HG03469 (cell line): ENCODE data around the gene KCNK2.
"Not testable (repeated sequence)": the region's sequence is repeated elsewhere in the genome, so short reads cannot be mapped to it uniquely, and the experiment has no call there.

ENCODE experiments used
- ATAC-seq: cut with Tn5 transposase; IDR thresholded peaks from one replicate; pipeline ENCODE4 v1.9.1; 2021; ENCODE audit warnings: mild to moderate bottlenecking, moderate library complexity, moderate number of reproducible peaks; ENCODE audit not compliant: unreplicated experiment

The KCNK2 gene

GRCh38 chr1:215147024-215147423 lies 64.5 kb downstream of the KCNK2 start:
- no peak for ATAC-seq

GRCh38 chr1:215151841-215152549 lies 69.5 kb downstream of the KCNK2 start:
- ATAC-seq = no peak

GRCh38 chr1:215156232-215156631 lies 73.7 kb downstream of the KCNK2 start:
- ATAC-seq = no peak

GRCh38 chr1:215160351-215160750 lies 77.8 kb downstream of the KCNK2 start:
- ATAC-seq = no peak

GRCh38 chr1:215163144-215163543 lies 80.6 kb downstream of the KCNK2 start:
- not testable (repeated sequence) for ATAC-seq

GRCh38 chr1:215166886-215167285 lies 84.3 kb downstream of the KCNK2 start:
- no peak for ATAC-seq

- ATAC-seq = no peak
Observed at GRCh38 chr1:215181518-215181917, 99.0 kb downstream of the KCNK2 start.

GRCh38 chr1:215185067-215185620 lies 102.6 kb downstream of the KCNK2 start:
- ATAC-seq = no peak

- no peak for ATAC-seq
Observed at GRCh38 chr1:215188302-215188950, 105.9 kb downstream of the KCNK2 start.

GRCh38 chr1:215192306-215192705 lies 109.8 kb downstream of the KCNK2 start:
- ATAC-seq = no peak

GRCh38 chr1:215198021-215198420 lies 115.5 kb downstream of the KCNK2 start:
- ATAC-seq = no peak

GRCh38 chr1:215200121-215200520 lies 117.6 kb downstream of the KCNK2 start:
- no peak for ATAC-seq

GRCh38 chr1:215201283-215201682 lies 118.7 kb downstream of the KCNK2 start:
- ATAC-seq = no peak

GRCh38 chr1:215202868-215203267 lies 120.3 kb downstream of the KCNK2 start:
- no peak for ATAC-seq

- ATAC-seq = no peak
Observed at GRCh38 chr1:215210167-215210566, 127.6 kb downstream of the KCNK2 start.

GRCh38 chr1:215215846-215216245 lies 133.3 kb downstream of the KCNK2 start:
- ATAC-seq = no peak

GRCh38 chr1:215219372-215219771 lies 136.8 kb downstream of the KCNK2 start:
- no peak for ATAC-seq

GRCh38 chr1:215220346-215220745 lies 137.8 kb downstream of the KCNK2 start:
- ATAC-seq = no peak

GRCh38 chr1:215226757-215227156 lies 144.2 kb downstream of the KCNK2 start:
- no peak for ATAC-seq

GRCh38 chr1:215228193-215228592 lies 145.7 kb downstream of the KCNK2 start:
- no peak for ATAC-seq

- ATAC-seq = no peak
Observed at GRCh38 chr1:215241451-215241850, 158.9 kb downstream of the KCNK2 start.

- no peak for ATAC-seq
Observed at GRCh38 chr1:215243345-215244054, 161.0 kb downstream of the KCNK2 start.
